Measurements from ENCODE around the gene CCDC186. TPM values are rescaled to one million over a fixed set of nuclear protein-coding genes. Genes with fewer than 3 reads are reported as not detected.

Gene CCDC186
- total RNA-seq, 1 experiment from 2014 or later: 14.4 TPM

- H3K36me3 ChIP-seq (ENCODE audit: control insufficient read depth, insufficient read depth, low read length): no peaks in the 10 kb centered on the region
- DNase-seq (ENCODE audit: low read depth, low spot score): no peak
- no TSS peak for BruUV-seq (replicated peaks)
- H3K4me3 ChIP-seq (ENCODE audit: low read depth in 2 of 2, low read length in 2 of 2): no peak overlapping the region
- ChIA-PET POLR2A (interaction anchor here (0.6 kb wide), 1 partner anchor 152 kb away, joined by 5 read pairs; no protein-coding TSS in a partner anchor), CTCF (no interaction called here)
- in situ Hi-C loops (cut with HindIII; ENCODE audit: low pct_unique_long_range_greater_than_20kb, low sequenced_read_pairs): no loop called here
- H3K27me3 ChIP-seq (ENCODE audit: control insufficient read depth, insufficient read depth, low read length): peaks cover 7% of the 10 kb centered on the region
- TF ChIP-seq SIN3A (IDR thresholded peaks at IDR 0.05; ENCODE audit: borderline replicate concordance, insufficient read depth, low read depth, low read length) (no peak), TCF7L2 (IDR thresholded peaks at IDR 0.05; ENCODE audit: low read depth, low read length) (no peak), POLR2AphosphoS5 (IDR thresholded peaks at IDR 0.05; ENCODE audit: low read depth, low read length) (no peak)
- TF ChIP-seq, protein P1, sequence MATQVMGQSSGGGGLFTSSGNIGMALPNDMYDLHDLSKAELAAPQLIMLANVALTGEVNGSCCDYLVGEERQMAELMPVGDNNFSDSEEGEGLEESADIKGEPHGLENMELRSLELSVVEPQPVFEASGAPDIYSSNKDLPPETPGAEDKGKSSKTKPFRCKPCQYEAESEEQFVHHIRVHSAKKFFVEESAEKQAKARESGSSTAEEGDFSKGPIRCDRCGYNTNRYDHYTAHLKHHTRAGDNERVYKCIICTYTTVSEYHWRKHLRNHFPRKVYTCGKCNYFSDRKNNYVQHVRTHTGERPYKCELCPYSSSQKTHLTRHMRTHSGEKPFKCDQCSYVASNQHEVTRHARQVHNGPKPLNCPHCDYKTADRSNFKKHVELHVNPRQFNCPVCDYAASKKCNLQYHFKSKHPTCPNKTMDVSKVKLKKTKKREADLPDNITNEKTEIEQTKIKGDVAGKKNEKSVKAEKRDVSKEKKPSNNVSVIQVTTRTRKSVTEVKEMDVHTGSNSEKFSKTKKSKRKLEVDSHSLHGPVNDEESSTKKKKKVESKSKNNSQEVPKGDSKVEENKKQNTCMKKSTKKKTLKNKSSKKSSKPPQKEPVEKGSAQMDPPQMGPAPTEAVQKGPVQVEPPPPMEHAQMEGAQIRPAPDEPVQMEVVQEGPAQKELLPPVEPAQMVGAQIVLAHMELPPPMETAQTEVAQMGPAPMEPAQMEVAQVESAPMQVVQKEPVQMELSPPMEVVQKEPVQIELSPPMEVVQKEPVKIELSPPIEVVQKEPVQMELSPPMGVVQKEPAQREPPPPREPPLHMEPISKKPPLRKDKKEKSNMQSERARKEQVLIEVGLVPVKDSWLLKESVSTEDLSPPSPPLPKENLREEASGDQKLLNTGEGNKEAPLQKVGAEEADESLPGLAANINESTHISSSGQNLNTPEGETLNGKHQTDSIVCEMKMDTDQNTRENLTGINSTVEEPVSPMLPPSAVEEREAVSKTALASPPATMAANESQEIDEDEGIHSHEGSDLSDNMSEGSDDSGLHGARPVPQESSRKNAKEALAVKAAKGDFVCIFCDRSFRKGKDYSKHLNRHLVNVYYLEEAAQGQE (IDR thresholded peaks at IDR 0.05; ENCODE audit: insufficient read depth in 1 of 2, low read depth in 2 of 2, low read length in 1 of 2): no peak
- TF ChIP-seq, protein P2, sequence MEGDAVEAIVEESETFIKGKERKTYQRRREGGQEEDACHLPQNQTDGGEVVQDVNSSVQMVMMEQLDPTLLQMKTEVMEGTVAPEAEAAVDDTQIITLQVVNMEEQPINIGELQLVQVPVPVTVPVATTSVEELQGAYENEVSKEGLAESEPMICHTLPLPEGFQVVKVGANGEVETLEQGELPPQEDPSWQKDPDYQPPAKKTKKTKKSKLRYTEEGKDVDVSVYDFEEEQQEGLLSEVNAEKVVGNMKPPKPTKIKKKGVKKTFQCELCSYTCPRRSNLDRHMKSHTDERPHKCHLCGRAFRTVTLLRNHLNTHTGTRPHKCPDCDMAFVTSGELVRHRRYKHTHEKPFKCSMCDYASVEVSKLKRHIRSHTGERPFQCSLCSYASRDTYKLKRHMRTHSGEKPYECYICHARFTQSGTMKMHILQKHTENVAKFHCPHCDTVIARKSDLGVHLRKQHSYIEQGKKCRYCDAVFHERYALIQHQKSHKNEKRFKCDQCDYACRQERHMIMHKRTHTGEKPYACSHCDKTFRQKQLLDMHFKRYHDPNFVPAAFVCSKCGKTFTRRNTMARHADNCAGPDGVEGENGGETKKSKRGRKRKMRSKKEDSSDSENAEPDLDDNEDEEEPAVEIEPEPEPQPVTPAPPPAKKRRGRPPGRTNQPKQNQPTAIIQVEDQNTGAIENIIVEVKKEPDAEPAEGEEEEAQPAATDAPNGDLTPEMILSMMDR (IDR thresholded peaks at IDR 0.05): no peak
- intact Hi-C loops (cut with micrococcal nuclease; ENCODE audit: unreplicated experiment): no loop called here
- H3K4me1 ChIP-seq (ENCODE audit: control insufficient read depth, insufficient read depth, low read length): no peaks in the 10 kb centered on the region
- no peak for ATAC-seq
- H3K9me3 ChIP-seq (ENCODE audit: control insufficient read depth, insufficient read depth, low read depth, low read length): no peaks in the 10 kb centered on the region
- H3K27ac ChIP-seq (ENCODE audit: low read length): no peak overlapping the region
Measured at GRCh38 chr10:114189700-114190099, 15.7 kb upstream of the CCDC186 start.

DNA sequence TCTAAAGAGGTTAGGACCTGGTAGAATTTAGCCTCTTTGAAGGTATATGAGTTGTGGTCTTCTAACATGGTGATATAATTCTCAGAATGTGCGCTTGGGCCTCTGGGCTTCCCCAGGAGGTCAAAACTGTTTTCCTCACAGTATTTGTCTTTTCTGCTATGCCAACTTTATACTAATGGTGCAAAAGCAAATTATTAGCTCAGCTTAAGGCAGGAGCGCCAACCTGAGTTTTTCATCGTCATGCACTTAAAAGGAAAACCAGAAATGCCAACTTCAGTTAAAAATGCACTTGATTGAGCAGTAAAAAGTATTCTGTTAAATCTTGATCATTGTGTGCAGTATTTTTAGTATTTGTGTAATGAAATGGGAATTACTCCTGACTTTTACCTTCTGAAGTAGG lies 14.9 kb upstream of the CCDC186 start:
- DNase-seq (ENCODE audit: low read depth, low spot score): no peak
- no peaks in the 10 kb centered on the region for H3K36me3 ChIP-seq (ENCODE audit: control insufficient read depth, insufficient read depth, low read length)
- BruUV-seq (replicated peaks): no TSS peak
- no peak for TF ChIP-seq POLR2AphosphoS5 (IDR thresholded peaks at IDR 0.05; ENCODE audit: low read depth, low read length)
- TF ChIP-seq SIN3A (IDR thresholded peaks at IDR 0.05; ENCODE audit: borderline replicate concordance, insufficient read depth, low read depth, low read length): no peak
- TF ChIP-seq, protein P1 (IDR thresholded peaks at IDR 0.05; ENCODE audit: insufficient read depth in 1 of 2, low read depth in 2 of 2, low read length in 1 of 2): no peak
- TF ChIP-seq, protein P2 (IDR thresholded peaks at IDR 0.05): no peak
- no peak for TF ChIP-seq TCF7L2 (IDR thresholded peaks at IDR 0.05; ENCODE audit: low read depth, low read length)
- no peaks in the 10 kb centered on the region for H3K9me3 ChIP-seq (ENCODE audit: control insufficient read depth, insufficient read depth, low read depth, low read length)
- no peaks in the 10 kb centered on the region for H3K4me1 ChIP-seq (ENCODE audit: control insufficient read depth, insufficient read depth, low read length)
- H3K4me3 ChIP-seq (ENCODE audit: low read depth in 2 of 2, low read length in 2 of 2): no peak overlapping the region
- CTCF ChIA-PET: interaction anchor here (0.6 kb wide), 1 partner anchor 115 kb away, joined by 7 read pairs; no protein-coding TSS in a partner anchor
- ATAC-seq: no peak
- no peak overlapping the region for H3K27ac ChIP-seq (ENCODE audit: low read length)
- POLR2A ChIA-PET: no interaction called here
- H3K27me3 ChIP-seq (ENCODE audit: control insufficient read depth, insufficient read depth, low read length): peaks cover 1% of the 10 kb centered on the region; the same call in 1 of the 2 replicates
- intact Hi-C loops (cut with micrococcal nuclease; ENCODE audit: unreplicated experiment): no loop called here
- in situ Hi-C loops (cut with HindIII; ENCODE audit: low pct_unique_long_range_greater_than_20kb, low sequenced_read_pairs): no loop called here

Data from Panc1 (cell line).